MM.1S (cell line): ENCODE results near the gene SARNP.

Source experiments
- DNase-seq: peaks from one replicate; pipeline ENCODE4 v3.0.0-alpha.2; 2015
- H2AFZ ChIP-seq: fragments of 300-600 bp; sonication (generic); 2 replicates; pipeline ENCODE4 v1.6.0; 2016; ENCODE audit warnings: antibody characterized with exemption, low read length
- H3F3A ChIP-seq: fragments of 300-600 bp; sonication (generic); 2 replicates; pipeline ENCODE4 v1.6.1; 2016; ENCODE audit warnings: mild to moderate bottlenecking, antibody characterized with exemption, low read length, moderate library complexity, mixed read lengths; ENCODE audit not compliant: insufficient read depth
- H3K27ac ChIP-seq: fragments of 300-600 bp; sonication (generic); 2 replicates; pipeline ENCODE4 v1.5.1; 2016; ENCODE audit warnings: mild to moderate bottlenecking, low read length
- H3K27me3 ChIP-seq: fragments of 300-600 bp; sonication (generic); replicated peaks from 2 replicates; pipeline ENCODE4 v1.6.0; 2016; ENCODE audit warnings: low read length; ENCODE audit not compliant: insufficient read depth
- H3K36me3 ChIP-seq: fragments of 300-600 bp; sonication (generic); replicated peaks from 2 replicates; pipeline ENCODE4 v1.6.1; 2016; ENCODE audit warnings: mild to moderate bottlenecking, low read length, mixed read lengths; ENCODE audit not compliant: insufficient read depth
- H3K4me1 ChIP-seq: fragments of 300-600 bp; sonication (generic); 2 replicates; pipeline ENCODE4 v1.6.1; 2016; ENCODE audit warnings: low read length, mixed read lengths
- H3K4me2 ChIP-seq: fragments of 300-600 bp; sonication (generic); 2 replicates; pipeline ENCODE4 v1.6.0; 2016; ENCODE audit warnings: low read depth, low read length
- H3K4me3 ChIP-seq: fragments of 300-600 bp; sonication (generic); 2 replicates; pipeline ENCODE4 v1.5.1; 2016; ENCODE audit warnings: low read length, mixed read lengths
- H3K79me2 ChIP-seq: fragments of 300-600 bp; sonication (generic); 2 replicates; pipeline ENCODE4 v1.6.1; 2016; ENCODE audit warnings: mixed run types, low read length, mixed read lengths
- H3K9ac ChIP-seq: fragments of 300-600 bp; sonication (generic); 2 replicates; pipeline ENCODE4 v1.6.1; 2016; ENCODE audit warnings: low read length, mixed read lengths
- H3K9me2 ChIP-seq: fragments of 300-600 bp; sonication (generic); replicated peaks from 2 replicates; pipeline ENCODE4 v1.6.1; 2016; ENCODE audit warnings: mild to moderate bottlenecking, low read length, mixed read lengths; ENCODE audit not compliant: insufficient read depth
- H3K9me3 ChIP-seq: fragments of 300-600 bp; sonication (generic); replicated peaks from 2 replicates; pipeline ENCODE4 v1.6.1; 2016; ENCODE audit warnings: mild to moderate bottlenecking, low read length, mixed read lengths; ENCODE audit not compliant: insufficient read depth
- H4K20me1 ChIP-seq: fragments of 300-600 bp; sonication (generic); 2 replicates; pipeline ENCODE4 v1.6.1; 2016; ENCODE audit warnings: mild to moderate bottlenecking, low read length, moderate library complexity, mixed read lengths; ENCODE audit not compliant: insufficient read depth
- EZH2 ChIP-seq: fragments of 300-600 bp; sonication (generic); optimal IDR thresholded peaks from 2 replicates; pipeline ENCODE3; 2017; ENCODE audit warnings: low read depth, mild to moderate bottlenecking, antibody characterized with exemption, low read length, mixed read lengths
- EZH2phosphoT487 ChIP-seq: fragments of 300-600 bp; sonication (generic); IDR thresholded peaks from 2 replicates; pipeline ENCODE4 v1.6.1; 2018; ENCODE audit warnings: antibody characterized with exemption, low read length
- TF ChIP-seq, protein P1 (sequence below): fragments of 300-600 bp; sonication (generic); IDR thresholded peaks from 2 replicates; pipeline ENCODE4 v1.5.1; 2016; ENCODE audit warnings: antibody characterized with exemption, low read length, mixed read lengths

The SARNP gene

DNA sequence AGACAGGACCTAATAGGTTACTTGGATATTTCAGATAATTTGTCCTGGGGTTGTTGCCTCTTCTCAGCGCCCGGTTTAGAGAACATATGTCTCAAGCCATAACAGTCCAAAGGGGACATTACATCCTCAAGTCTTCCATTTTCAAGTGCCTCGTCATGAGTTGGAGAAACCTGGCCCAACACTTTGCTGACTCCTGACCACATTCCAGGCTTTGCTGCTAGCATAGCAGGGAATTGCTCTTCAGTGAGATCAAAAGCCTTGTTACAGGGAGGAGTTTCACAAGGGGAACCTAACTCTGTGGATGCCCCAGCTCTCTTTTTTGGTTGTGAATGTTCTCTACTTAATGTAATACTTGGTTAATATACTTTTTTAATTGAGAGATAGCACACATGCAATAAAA lies 33.4 kb upstream of the SARNP start:
- Histone ChIP-seq H3K4me3 (no peak overlapping the region), H3K9me3 (no peaks in the 10 kb centered on the region), H2AFZ (no peak overlapping the region), H3F3A (no peaks in the 10 kb centered on the region), H3K4me2 (no peak overlapping the region), H4K20me1 (no peaks in the 10 kb centered on the region), H3K9ac (no peak overlapping the region), H3K4me1 (no peaks in the 10 kb centered on the region), H3K79me2 (no peaks in the 10 kb centered on the region), H3K27me3 (peaks cover 6% of the 10 kb centered on the region; the same call in 1 of the 2 replicates), H3K9me2 (no peaks in the 10 kb centered on the region), H3K27ac (no peak overlapping the region), H3K36me3 (no peaks in the 10 kb centered on the region)
- no peak for DNase-seq
- no peak for TF ChIP-seq EZH2
- TF ChIP-seq EZH2phosphoT487 = no peak
- TF ChIP-seq, protein P1, sequence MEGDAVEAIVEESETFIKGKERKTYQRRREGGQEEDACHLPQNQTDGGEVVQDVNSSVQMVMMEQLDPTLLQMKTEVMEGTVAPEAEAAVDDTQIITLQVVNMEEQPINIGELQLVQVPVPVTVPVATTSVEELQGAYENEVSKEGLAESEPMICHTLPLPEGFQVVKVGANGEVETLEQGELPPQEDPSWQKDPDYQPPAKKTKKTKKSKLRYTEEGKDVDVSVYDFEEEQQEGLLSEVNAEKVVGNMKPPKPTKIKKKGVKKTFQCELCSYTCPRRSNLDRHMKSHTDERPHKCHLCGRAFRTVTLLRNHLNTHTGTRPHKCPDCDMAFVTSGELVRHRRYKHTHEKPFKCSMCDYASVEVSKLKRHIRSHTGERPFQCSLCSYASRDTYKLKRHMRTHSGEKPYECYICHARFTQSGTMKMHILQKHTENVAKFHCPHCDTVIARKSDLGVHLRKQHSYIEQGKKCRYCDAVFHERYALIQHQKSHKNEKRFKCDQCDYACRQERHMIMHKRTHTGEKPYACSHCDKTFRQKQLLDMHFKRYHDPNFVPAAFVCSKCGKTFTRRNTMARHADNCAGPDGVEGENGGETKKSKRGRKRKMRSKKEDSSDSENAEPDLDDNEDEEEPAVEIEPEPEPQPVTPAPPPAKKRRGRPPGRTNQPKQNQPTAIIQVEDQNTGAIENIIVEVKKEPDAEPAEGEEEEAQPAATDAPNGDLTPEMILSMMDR = no peak

DNA sequence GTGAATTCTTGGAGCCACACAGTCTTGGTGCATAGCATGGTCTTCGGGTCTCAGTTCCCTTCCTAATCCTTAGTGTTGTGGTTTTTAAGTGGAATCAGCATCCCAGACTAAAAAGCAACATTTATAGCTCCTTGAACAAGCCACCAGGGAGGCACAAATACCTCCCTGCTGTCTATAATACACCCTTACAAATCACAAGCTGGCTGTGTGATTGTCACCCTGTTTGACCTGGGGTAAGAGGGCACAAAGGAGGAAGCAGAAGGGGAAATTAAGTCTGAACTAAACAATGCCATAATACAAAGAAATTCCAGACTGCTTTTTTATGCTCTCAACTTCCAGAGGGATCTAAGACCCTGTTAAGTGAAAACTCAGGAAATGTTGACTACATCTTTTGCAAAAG lies 32.9 kb upstream of the SARNP start:
- H3K27ac ChIP-seq = no peak overlapping the region
- no peak overlapping the region for H2AFZ ChIP-seq
- no peaks in the 10 kb centered on the region for H3K36me3 ChIP-seq
- no peaks in the 10 kb centered on the region for H3K9me2 ChIP-seq
- no peak overlapping the region for H3K4me2 ChIP-seq
- H3K4me3 ChIP-seq = no peak overlapping the region
- no peaks in the 10 kb centered on the region for H3F3A ChIP-seq
- H3K79me2 ChIP-seq = no peaks in the 10 kb centered on the region
- H3K4me1 ChIP-seq = no peaks in the 10 kb centered on the region
- no peak for DNase-seq
- peaks cover 6% of the 10 kb centered on the region; the same call in 1 of the 2 replicates for H3K27me3 ChIP-seq
- no peaks in the 10 kb centered on the region for H4K20me1 ChIP-seq
- TF ChIP-seq, protein P1 = no peak
- TF ChIP-seq EZH2phosphoT487 (no peak), EZH2 (no peak)
- no peak overlapping the region for H3K9ac ChIP-seq
- no peaks in the 10 kb centered on the region for H3K9me3 ChIP-seq

DNA sequence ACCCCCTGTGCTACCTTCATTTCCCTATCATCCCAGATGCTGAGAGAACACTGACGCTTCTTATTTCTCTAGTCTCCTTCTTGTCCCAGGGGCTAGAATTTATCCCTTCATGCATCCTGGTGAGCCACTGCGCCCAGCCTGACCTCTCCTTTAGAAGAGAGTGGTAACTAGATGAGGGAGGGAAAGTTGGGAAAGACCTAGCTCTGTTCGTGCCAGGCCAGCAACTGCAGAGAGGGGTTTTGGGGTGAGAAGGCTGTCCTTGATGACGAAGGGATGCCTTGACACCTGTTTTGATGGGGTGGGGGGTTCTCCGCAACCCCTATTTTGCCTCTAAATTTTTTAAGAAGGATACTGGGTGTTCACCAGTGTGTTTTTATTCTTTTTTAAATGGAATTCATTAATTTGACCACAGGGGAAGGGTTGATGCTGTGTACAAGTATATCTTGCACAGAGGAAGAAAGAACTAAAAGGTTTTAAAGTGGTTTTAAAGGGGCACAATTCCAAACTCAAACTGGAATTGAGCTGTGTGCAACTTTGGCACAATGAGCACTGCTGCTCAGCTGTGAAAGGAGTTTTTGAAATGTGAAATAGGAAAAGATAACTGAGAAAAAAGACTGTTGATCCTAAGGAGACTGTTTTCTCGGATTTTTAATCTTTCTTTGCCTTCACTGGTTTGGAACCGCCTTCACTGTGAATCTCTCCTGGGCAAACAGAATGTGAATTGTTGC lies 32.3 kb upstream of the SARNP start:
- no peaks in the 10 kb centered on the region for H3K79me2 ChIP-seq
- no peak overlapping the region for H3K27ac ChIP-seq
- H3K9ac ChIP-seq = no peak overlapping the region
- TF ChIP-seq, protein P1 = no peak
- no peak for TF ChIP-seq EZH2phosphoT487
- no peak for TF ChIP-seq EZH2
- DNase-seq = no peak
- H3K27me3 ChIP-seq = peaks cover 6% of the 10 kb centered on the region; the same call in 1 of the 2 replicates
- no peak overlapping the region for H3K4me3 ChIP-seq
- no peak overlapping the region for H2AFZ ChIP-seq
- H3K36me3 ChIP-seq = no peaks in the 10 kb centered on the region
- no peak overlapping the region for H3K4me2 ChIP-seq
- no peaks in the 10 kb centered on the region for H4K20me1 ChIP-seq
- no peaks in the 10 kb centered on the region for H3K9me3 ChIP-seq
- no peaks in the 10 kb centered on the region for H3F3A ChIP-seq
- no peaks in the 10 kb centered on the region for H3K4me1 ChIP-seq
- H3K9me2 ChIP-seq = no peaks in the 10 kb centered on the region
